Activated CD4-positive, alpha-beta T cell treated with anti-CD3 and anti-CD28 coated beads, Interleukin-10, Interleukin-2, amounts not matched to agents 100 ng/mL and 50 ng/mL, durations not matched to agents 16 hours and 8 hours (primary cell): ENCODE results near the gene LAT.
"Not testable (repeated sequence)": the region's sequence is repeated elsewhere in the genome, so short reads cannot be mapped to it uniquely, and the experiment has no call there.

Source experiments
- DNase-seq: peaks from one replicate; pipeline ENCODE4 v3.0.0-alpha.2; 2020

LAT gene, protein sequence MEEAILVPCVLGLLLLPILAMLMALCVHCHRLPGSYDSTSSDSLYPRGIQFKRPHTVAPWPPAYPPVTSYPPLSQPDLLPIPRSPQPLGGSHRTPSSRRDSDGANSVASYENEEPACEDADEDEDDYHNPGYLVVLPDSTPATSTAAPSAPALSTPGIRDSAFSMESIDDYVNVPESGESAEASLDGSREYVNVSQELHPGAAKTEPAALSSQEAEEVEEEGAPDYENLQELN

DNA sequence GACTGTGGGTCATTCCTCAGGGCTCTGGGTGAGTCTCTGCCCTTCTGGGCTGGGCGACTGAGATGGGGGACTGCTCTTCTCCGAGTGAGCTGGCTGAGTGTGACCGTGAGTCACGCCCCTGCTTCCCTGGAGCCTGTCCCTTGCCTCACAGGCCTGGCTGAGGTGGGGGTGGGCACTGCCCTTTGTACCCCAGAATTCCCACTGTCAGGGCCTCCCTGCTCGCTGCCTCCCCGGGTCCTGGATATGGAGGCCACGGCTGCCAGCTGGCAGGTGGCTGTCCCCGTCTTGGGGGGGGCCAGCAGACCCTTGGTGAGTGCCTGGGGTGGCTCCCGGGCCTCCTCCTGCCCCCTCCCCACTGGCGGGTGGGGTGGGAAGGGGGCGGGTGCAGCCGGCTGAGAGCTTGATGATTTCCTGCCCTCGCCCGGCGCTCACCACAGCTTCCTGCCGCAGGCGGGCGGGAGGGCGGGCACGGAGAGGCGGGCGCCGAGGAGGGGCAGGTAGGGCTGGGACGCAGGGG lies at the start of gene LAT:
Gene LAT (plus strand): TSS at position 434 of the 517 bp plus-strand sequence. CDS start 366 bp downstream, outside the sequence.
- peak; percentile 88 for DNase-seq

GRCh38 chr16:28935346-28935745 lies 49.5 kb upstream of the LAT start:
- DNase-seq, result no peak

- DNase-seq, result peak; percentile 87
These were observed 48.7 kb upstream of the LAT start for GRCh38 chr16:28935924-28936783.

DNA sequence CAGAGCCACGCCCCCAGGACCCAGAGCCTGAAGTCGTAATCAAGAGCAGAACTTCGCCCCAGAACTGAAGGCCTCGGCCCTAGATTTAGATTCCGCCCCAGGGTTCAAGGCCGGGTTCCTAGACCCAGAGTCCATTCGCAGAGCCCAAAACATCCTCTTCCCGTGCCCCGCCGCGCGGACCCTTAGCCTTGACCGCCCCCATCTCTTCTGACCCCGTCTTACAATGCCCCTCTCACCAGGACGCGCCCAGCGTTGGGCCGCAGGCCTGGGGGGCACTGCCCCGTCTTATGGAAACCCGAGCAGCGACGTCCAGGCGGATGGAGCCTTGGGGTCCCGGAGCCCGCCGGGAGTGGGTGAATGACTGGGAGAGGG lies 48.1 kb upstream of the LAT start:
- DNase-seq, result no peak

GRCh38 chr16:28937222-28937876 lies 47.5 kb upstream of the LAT start:
- no peak for DNase-seq

DNA sequence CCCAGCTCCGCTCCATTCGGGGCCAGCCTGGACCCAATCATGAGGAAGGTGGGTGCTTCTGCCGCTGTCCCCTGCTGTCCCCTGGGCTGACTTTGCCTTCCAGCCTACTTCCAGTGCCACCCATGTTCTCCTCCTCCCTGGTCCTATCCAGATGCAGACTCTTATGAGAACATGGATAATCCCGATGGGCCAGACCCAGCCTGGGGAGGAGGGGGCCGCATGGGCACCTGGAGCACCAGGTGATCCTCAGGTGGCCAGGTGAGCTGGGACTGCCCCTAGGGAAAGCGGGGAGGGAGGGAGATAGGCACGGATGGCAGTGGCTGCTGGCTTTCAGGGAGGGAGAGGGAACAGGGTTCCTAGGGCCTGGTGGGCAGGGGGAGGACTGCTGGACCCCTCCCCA lies 46.1 kb upstream of the LAT start:
- no peak for DNase-seq

DNA sequence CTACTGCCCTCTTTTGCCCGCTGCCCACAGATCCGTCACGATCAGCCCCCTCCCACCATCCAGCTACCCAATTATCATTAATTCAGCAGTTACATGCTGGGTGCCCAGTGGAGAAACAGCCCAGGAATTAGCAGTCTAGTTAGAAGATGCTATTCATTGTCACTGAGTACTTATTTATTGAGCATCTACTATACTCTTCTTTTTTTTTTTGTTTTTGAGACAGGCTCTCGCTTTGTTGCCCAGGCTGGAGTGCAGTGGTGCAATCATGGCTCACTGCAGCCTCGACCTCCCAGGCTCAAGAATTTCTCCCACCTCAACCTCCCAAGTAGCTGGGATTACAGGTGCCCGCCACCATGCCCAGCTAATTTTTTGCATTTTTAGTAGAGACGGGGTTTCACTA lies 45.0 kb upstream of the LAT start:
- DNase-seq, result not testable (repeated sequence)

GRCh38 chr16:28943281-28943680 lies 41.6 kb upstream of the LAT start:
- no peak for DNase-seq

DNA sequence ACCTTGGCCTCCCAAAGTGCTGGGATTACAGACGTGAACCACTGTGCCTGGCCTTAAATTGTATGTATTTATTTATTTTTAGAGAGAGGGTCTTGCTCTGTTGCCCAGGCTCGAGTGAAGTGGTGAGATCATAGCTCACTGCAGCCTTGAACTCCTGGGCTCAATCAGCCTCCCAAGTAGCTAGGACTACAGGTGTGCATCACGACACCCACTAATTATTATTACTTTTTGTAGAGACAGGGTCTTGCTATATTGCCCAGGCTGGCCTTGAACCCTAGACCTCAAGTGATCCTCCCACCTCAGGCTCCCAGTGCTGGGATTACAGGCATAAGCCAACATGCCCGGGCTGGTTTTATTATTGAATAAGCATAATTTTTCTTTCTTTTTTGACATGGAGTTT lies 38.2 kb upstream of the LAT start:
- no peak for DNase-seq

- DNase-seq, result peak; percentile 100
These were observed 34.0 kb upstream of the LAT start, which contains the start of gene NFATC2IP for GRCh38 chr16:28950648-28951409. Gene NFATC2IP (plus strand): TSS chr16:28950937. CDS start chr16:28951012, 75 bp downstream.

GRCh38 chr16:28951410-28951943 lies 33.4 kb upstream of the LAT start:
- DNase-seq, result peak; percentile 57

- no peak for DNase-seq
These were observed 26.6 kb upstream of the LAT start for GRCh38 chr16:28958216-28958615.

DNA sequence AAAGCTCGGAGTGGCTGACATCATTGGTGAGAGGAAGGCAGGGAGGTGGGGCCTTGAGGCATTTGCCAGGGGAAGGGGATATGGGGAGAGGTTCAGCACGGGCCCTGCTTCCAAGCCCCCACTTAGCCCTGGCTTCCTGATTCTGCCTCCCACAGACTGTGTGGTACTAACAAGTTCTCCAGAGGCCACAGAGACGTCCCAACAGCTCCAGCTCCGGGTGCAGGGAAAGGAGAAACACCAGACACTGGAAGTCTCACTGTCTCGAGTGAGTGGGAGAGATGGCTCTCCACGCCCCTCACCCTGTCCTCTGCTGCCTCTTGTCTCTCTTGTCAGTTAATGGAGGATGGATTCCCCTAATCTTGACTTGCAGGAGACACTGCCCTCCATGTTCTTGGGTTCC lies 26.0 kb upstream of the LAT start:
- no peak for DNase-seq

- DNase-seq, result no peak
These were observed 20.8 kb upstream of the LAT start for GRCh38 chr16:28964072-28964471.

GRCh38 chr16:28964496-28964895 lies 20.4 kb upstream of the LAT start:
- DNase-seq, result no peak

DNA sequence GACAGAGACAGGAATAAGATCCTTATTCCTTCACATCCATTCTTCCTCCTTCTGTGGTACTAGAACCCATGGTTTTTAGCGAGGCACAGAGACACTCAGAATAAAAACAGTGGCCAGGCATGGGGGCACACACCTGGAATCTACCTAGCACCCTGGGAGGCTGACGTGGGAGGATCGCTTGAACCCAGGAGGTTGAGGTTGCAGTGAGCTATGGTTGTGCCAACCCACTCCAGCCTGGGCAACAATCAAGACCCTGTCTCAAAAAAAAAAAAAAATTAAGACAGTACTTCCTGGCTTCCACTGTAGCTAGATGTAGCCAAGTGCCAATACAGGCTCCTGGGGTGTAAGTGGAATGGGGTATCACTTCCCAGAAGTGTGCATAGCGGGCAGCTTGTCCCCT lies 17.7 kb upstream of the LAT start:
- DNase-seq, result no peak

- not testable (repeated sequence) for DNase-seq
These were observed 15.2 kb upstream of the LAT start for GRCh38 chr16:28969696-28970095.

- peak; percentile 46 for DNase-seq
These were observed 10.8 kb upstream of the LAT start for GRCh38 chr16:28974007-28974436.

- DNase-seq, result peak; percentile 98
These were observed 10.3 kb upstream of the LAT start, which contains the start of gene SPNS1 for GRCh38 chr16:28974437-28975157. Gene SPNS1 (plus strand): TSS chr16:28974778. CDS start chr16:28975152, 374 bp downstream.

DNA sequence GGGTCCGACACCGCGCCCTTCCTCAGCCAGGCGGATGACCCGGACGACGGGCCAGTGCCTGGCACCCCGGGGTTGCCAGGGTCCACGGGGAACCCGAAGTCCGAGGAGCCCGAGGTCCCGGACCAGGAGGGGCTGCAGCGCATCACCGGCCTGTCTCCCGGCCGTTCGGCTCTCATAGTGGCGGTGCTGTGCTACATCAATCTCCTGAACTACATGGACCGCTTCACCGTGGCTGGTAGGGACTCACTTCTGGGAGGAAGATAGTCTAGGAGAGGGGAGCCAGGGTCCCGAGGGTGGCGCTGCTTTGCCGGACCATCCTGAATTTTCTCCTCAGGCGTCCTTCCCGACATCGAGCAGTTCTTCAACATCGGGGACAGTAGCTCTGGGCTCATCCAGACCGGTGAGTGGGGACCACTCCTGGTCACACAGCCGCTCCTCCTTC lies 9.7 kb upstream of the LAT start:
- DNase-seq, result no peak
